CD4-positive, alpha-beta T cell treated with Interleukin-17A for 1 hour (primary cell): ENCODE results near the gene ORM2.
"Not testable (repeated sequence)": the region's sequence is repeated elsewhere in the genome, so short reads cannot be mapped to it uniquely, and the experiment has no call there.

Experiments
- DNase-seq: peaks from one replicate; pipeline ENCODE4 v3.0.0-alpha.2; 2020

Gene ORM2

GRCh38 chr9:114314881-114315722 lies 14.6 kb upstream of the ORM2 start:
- DNase-seq, result no peak

- DNase-seq, result no peak
These were observed 13.8 kb upstream of the ORM2 start for GRCh38 chr9:114315723-114316363.

GRCh38 chr9:114316605-114317230 lies 13.0 kb upstream of the ORM2 start:
- DNase-seq, result no peak

- no peak for DNase-seq
These were observed 11.9 kb upstream of the ORM2 start for GRCh38 chr9:114317665-114318357.

GRCh38 chr9:114318416-114318815 lies 11.3 kb upstream of the ORM2 start:
- no peak for DNase-seq

- no peak for DNase-seq
These were observed 10.5 kb upstream of the ORM2 start for GRCh38 chr9:114319147-114319546.

- not testable (repeated sequence) for DNase-seq
These were observed 9.0 kb upstream of the ORM2 start for GRCh38 chr9:114320710-114321109.

GRCh38 chr9:114321759-114322158 lies 7.9 kb upstream of the ORM2 start:
- no peak for DNase-seq

GRCh38 chr9:114322160-114322818 lies 7.4 kb upstream of the ORM2 start:
- not testable (repeated sequence) for DNase-seq

- DNase-seq, result not testable (repeated sequence)
These were observed 6.7 kb upstream of the ORM2 start, which contains the start of gene ORM1 for GRCh38 chr9:114322831-114323531. TSS of gene ORM1 (plus strand) at chr9:114323098. CDS start at chr9:114323134, 36 bp downstream.

GRCh38 chr9:114323849-114324248 lies 5.8 kb upstream of the ORM2 start:
- not testable (repeated sequence) for DNase-seq

GRCh38 chr9:114324492-114324891 lies 5.2 kb upstream of the ORM2 start:
- no peak for DNase-seq

- DNase-seq, result not testable (repeated sequence)
These were observed 4.7 kb upstream of the ORM2 start for GRCh38 chr9:114324965-114325364.

GRCh38 chr9:114325684-114326254 lies 3.9 kb upstream of the ORM2 start:
- DNase-seq, result not testable (repeated sequence)

- no peak for DNase-seq
These were observed 1.9 kb upstream of the ORM2 start for GRCh38 chr9:114327749-114328148.

- DNase-seq, result not testable (repeated sequence)
These were observed 1.3 kb upstream of the ORM2 start for GRCh38 chr9:114328357-114328820.

- not testable (repeated sequence) for DNase-seq
These were observed 588 bp upstream of the ORM2 start for GRCh38 chr9:114328937-114329624.

- no peak for DNase-seq
These were observed 967 bp downstream of the ORM2 start for GRCh38 chr9:114330636-114331035.

- DNase-seq, result not testable (repeated sequence)
These were observed 1.8 kb downstream of the ORM2 start for GRCh38 chr9:114331229-114332195.
